ENCODE measurements around the gene PEX1. TPM values are rescaled to one million over a fixed set of nuclear protein-coding genes. Genes with fewer than 3 reads are reported as not detected.

Gene PEX1
- total and polyA plus RNA-seq, 2 experiments from 2014 or later, result 22.5 to 25.4 TPM

GRCh38 chr7:92489634-92490033, 38.7 kb downstream of the PEX1 start:
- no peaks in the 10 kb centered on the region for H3F3A ChIP-seq (replicated peaks; ENCODE audit: low read depth)
- H3K4me3 ChIP-seq, result no peak overlapping the region
- H3K27ac ChIP-seq (ENCODE audit: low read depth), result no peak overlapping the region
- no peaks in the 10 kb centered on the region for H3K4me1 ChIP-seq (ENCODE audit: insufficient read depth)
- H3K36me3 ChIP-seq (ENCODE audit: insufficient read depth), result peaks cover 10% of the 10 kb centered on the region; the same call in 1 of the 2 replicates
- Mint-ChIP-seq H3K27me3 (ENCODE audit: insufficient read depth, low read depth, poor library complexity) (no peaks in the 10 kb centered on the region), H3K27ac (no peak overlapping the region), H3K4me3 (no peak overlapping the region), H3K9me3 (no peaks in the 10 kb centered on the region), H3K4me1 (no peaks in the 10 kb centered on the region), H3K36me3 (ENCODE audit: low read depth) (peaks cover 40% of the 10 kb centered on the region)
- H3K27me3 ChIP-seq (ENCODE audit: insufficient read depth), result no peaks in the 10 kb centered on the region
- no peaks in the 10 kb centered on the region for H3K79me2 ChIP-seq (replicated peaks; ENCODE audit: insufficient read depth)
- no peak for DNase-seq (ENCODE audit: low spot score)
- H2AFZ ChIP-seq, result no peak overlapping the region
- H3K4me2 ChIP-seq, result no peak overlapping the region
- TF ChIP-seq, protein P1, sequence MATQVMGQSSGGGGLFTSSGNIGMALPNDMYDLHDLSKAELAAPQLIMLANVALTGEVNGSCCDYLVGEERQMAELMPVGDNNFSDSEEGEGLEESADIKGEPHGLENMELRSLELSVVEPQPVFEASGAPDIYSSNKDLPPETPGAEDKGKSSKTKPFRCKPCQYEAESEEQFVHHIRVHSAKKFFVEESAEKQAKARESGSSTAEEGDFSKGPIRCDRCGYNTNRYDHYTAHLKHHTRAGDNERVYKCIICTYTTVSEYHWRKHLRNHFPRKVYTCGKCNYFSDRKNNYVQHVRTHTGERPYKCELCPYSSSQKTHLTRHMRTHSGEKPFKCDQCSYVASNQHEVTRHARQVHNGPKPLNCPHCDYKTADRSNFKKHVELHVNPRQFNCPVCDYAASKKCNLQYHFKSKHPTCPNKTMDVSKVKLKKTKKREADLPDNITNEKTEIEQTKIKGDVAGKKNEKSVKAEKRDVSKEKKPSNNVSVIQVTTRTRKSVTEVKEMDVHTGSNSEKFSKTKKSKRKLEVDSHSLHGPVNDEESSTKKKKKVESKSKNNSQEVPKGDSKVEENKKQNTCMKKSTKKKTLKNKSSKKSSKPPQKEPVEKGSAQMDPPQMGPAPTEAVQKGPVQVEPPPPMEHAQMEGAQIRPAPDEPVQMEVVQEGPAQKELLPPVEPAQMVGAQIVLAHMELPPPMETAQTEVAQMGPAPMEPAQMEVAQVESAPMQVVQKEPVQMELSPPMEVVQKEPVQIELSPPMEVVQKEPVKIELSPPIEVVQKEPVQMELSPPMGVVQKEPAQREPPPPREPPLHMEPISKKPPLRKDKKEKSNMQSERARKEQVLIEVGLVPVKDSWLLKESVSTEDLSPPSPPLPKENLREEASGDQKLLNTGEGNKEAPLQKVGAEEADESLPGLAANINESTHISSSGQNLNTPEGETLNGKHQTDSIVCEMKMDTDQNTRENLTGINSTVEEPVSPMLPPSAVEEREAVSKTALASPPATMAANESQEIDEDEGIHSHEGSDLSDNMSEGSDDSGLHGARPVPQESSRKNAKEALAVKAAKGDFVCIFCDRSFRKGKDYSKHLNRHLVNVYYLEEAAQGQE (IDR thresholded peaks at IDR 0.05; ENCODE audit: unreplicated experiment), result no peak
- no peak for TF ChIP-seq EZH2 (IDR thresholded peaks at IDR 0.05; ENCODE audit: low read depth, unreplicated experiment)
- TF ChIP-seq, protein P2, sequence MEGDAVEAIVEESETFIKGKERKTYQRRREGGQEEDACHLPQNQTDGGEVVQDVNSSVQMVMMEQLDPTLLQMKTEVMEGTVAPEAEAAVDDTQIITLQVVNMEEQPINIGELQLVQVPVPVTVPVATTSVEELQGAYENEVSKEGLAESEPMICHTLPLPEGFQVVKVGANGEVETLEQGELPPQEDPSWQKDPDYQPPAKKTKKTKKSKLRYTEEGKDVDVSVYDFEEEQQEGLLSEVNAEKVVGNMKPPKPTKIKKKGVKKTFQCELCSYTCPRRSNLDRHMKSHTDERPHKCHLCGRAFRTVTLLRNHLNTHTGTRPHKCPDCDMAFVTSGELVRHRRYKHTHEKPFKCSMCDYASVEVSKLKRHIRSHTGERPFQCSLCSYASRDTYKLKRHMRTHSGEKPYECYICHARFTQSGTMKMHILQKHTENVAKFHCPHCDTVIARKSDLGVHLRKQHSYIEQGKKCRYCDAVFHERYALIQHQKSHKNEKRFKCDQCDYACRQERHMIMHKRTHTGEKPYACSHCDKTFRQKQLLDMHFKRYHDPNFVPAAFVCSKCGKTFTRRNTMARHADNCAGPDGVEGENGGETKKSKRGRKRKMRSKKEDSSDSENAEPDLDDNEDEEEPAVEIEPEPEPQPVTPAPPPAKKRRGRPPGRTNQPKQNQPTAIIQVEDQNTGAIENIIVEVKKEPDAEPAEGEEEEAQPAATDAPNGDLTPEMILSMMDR (conservative IDR thresholded peaks at IDR 0.05; ENCODE audit: low read depth in 2 of 2), result no peak
- TF ChIP-seq NANOG (IDR thresholded peaks at IDR 0.05; ENCODE audit: borderline replicate concordance), result no peak
- TF ChIP-seq ZNF331 (CRISPR knock-in tag; IDR thresholded peaks at IDR 0.05; ENCODE audit: low read depth), result no peak
- TF ChIP-seq ZNF114 (CRISPR knock-in tag; IDR thresholded peaks at IDR 0.05), result no peak
- TF ChIP-seq POLR2AphosphoS5 (IDR thresholded peaks at IDR 0.05; ENCODE audit: low read depth), result no peak
- no peak for TF ChIP-seq STAT1 (IDR thresholded peaks at IDR 0.05; ENCODE audit: unreplicated experiment)
- TF ChIP-seq JUNB (IDR thresholded peaks at IDR 0.05; ENCODE audit: unreplicated experiment), result no peak
- TF ChIP-seq, protein P3, sequence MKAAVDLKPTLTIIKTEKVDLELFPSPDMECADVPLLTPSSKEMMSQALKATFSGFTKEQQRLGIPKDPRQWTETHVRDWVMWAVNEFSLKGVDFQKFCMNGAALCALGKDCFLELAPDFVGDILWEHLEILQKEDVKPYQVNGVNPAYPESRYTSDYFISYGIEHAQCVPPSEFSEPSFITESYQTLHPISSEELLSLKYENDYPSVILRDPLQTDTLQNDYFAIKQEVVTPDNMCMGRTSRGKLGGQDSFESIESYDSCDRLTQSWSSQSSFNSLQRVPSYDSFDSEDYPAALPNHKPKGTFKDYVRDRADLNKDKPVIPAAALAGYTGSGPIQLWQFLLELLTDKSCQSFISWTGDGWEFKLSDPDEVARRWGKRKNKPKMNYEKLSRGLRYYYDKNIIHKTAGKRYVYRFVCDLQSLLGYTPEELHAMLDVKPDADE (IDR thresholded peaks at IDR 0.05), result no peak
- no peak for TF ChIP-seq CREB1 (CRISPR knock-in tag; IDR thresholded peaks at IDR 0.05; ENCODE audit: low read depth)
- TF ChIP-seq, protein P4, sequence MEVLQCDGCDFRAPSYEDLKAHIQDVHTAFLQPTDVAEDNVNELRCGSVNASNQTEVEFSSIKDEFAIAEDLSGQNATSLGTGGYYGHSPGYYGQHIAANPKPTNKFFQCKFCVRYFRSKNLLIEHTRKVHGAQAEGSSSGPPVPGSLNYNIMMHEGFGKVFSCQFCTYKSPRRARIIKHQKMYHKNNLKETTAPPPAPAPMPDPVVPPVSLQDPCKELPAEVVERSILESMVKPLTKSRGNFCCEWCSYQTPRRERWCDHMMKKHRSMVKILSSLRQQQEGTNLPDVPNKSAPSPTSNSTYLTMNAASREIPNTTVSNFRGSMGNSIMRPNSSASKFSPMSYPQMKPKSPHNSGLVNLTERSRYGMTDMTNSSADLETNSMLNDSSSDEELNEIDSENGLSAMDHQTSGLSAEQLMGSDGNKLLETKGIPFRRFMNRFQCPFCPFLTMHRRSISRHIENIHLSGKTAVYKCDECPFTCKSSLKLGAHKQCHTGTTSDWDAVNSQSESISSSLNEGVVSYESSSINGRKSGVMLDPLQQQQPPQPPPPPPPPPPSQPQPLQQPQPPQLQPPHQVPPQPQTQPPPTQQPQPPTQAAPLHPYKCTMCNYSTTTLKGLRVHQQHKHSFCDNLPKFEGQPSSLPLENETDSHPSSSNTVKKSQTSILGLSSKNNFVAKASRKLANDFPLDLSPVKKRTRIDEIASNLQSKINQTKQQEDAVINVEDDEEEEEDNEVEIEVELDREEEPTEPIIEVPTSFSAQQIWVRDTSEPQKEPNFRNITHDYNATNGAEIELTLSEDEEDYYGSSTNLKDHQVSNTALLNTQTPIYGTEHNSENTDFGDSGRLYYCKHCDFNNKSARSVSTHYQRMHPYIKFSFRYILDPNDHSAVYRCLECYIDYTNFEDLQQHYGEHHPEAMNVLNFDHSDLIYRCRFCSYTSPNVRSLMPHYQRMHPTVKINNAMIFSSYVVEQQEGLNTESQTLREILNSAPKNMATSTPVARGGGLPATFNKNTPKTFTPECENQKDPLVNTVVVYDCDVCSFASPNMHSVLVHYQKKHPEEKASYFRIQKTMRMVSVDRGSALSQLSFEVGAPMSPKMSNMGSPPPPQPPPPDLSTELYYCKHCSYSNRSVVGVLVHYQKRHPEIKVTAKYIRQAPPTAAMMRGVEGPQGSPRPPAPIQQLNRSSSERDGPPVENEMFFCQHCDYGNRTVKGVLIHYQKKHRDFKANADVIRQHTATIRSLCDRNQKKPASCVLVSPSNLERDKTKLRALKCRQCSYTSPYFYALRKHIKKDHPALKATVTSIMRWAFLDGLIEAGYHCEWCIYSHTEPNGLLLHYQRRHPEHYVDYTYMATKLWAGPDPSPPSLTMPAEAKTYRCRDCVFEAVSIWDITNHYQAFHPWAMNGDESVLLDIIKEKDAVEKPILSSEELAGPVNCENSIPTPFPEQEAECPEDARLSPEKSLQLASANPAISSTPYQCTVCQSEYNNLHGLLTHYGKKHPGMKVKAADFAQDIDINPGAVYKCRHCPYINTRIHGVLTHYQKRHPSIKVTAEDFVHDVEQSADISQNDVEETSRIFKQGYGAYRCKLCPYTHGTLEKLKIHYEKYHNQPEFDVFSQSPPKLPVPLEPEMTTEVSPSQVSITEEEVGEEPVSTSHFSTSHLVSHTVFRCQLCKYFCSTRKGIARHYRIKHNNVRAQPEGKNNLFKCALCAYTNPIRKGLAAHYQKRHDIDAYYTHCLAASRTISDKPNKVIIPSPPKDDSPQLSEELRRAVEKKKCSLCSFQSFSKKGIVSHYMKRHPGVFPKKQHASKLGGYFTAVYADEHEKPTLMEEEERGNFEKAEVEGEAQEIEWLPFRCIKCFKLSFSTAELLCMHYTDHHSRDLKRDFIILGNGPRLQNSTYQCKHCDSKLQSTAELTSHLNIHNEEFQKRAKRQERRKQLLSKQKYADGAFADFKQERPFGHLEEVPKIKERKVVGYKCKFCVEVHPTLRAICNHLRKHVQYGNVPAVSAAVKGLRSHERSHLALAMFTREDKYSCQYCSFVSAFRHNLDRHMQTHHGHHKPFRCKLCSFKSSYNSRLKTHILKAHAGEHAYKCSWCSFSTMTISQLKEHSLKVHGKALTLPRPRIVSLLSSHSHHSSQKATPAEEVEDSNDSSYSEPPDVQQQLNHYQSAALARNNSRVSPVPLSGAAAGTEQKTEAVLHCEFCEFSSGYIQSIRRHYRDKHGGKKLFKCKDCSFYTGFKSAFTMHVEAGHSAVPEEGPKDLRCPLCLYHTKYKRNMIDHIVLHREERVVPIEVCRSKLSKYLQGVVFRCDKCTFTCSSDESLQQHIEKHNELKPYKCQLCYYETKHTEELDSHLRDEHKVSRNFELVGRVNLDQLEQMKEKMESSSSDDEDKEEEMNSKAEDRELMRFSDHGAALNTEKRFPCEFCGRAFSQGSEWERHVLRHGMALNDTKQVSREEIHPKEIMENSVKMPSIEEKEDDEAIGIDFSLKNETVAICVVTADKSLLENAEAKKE (CRISPR knock-in tag; IDR thresholded peaks at IDR 0.05), result no peak
- H3K9me2 ChIP-seq (ENCODE audit: insufficient read depth), result no peaks in the 10 kb centered on the region
- H4K20me1 ChIP-seq (replicated peaks; ENCODE audit: insufficient read depth), result no peaks in the 10 kb centered on the region
- no peak for ATAC-seq

All from GM23338 (cell line).